Erythroblast (primary cell): ENCODE data around the gene C20orf144.

Experiments
- GATA1 ChIP-seq: IDR thresholded peaks from 2 replicates; pipeline ENCODE4 v1.6.1; 2011; ENCODE audit warnings: low read depth, mild to moderate bottlenecking, control low read depth, low read length, moderate library complexity
- POLR2A ChIP-seq: IDR thresholded peaks from 2 replicates; pipeline ENCODE4 v1.6.1; 2011; ENCODE audit warnings: mild to moderate bottlenecking, low read length

DNA sequence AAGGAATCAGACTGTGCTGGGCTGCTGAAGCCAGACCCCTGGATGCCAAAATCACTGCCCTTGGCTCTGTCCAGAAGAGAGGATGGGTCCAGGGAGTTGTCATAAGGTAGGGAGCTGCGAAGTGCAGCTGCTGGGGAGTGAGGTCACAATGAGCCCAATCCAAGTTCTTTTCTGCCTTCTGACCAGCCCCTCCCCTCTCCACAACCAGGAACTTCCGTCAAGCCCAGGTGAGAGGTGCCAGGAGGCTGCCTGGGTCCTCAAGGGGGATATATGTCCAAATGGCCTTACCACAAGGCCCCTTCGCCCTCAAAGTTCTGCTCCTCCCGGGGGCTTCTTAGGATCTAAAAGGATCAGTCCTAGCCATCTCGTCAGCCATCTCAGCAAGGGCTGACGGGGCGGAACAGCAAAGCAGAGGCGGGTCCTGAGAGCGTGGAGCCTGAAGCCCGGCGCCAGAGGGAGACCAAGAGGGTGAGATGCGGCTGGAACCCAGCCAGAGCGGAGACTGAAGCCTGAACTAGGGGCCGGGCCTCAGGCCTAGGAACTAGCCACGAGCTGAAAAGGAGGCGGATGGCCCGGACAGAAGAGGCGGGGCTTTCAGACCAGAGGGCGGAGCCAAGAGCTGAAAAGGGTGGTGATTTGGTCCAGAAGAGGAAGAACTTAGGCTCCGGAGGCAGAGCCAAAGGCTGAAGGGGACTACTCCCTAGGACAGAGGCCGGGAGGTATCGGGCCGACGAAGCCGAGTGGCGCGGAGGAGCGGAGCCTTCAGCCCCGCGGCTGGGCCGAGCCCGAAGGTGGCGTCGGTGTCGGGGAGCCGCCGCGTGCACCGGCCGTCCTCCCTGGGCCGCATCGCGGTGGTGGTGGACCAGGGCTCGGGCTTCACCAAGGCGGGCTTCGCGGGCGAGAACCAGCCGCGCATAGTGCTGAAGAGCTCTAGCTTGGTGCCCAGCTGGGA is 4.4 kb downstream of the C20orf144 start, which contains the start of gene ACTL10:
- TF ChIP-seq POLR2A (peak; percentile 51), GATA1 (no peak)
